Adipose tissue (tissue), 3 donors: Measurements from ENCODE around the gene AP4M1. TPM values are rescaled to one million over a fixed set of nuclear protein-coding genes. Genes with fewer than 3 reads are reported as not detected.

Source experiments
- H3K27ac ChIP-seq: one replicate; pipeline ENCODE4 v1.5.1; 2013; ENCODE audit warnings: low read depth, low read length
- WGBS, 3 donors: extraction: QIAGEN DNeasy Blood & Tissue Kit; methylation state at CpG; one replicate each; pipeline ENCODE4 v1.1.7; 2013; 5-methylcytosine and 5-hydroxymethylcytosine counted together
- polyA plus RNA-seq, 3 donors: library from polyadenylated mRNA; stranded (reverse); fragments of 200-250 nt; gene quantifications; one replicate each; pipeline ENCODE4 v1.2.3, GENCODE V29; 2013
- donor health status: healthy with polysubstance abuse.
- donor health status: Bipolar disorder and iron deficiency.
- donor health status: healthy.

AP4M1 gene
- polyA plus RNA-seq, 3 donors = 12.2 to 15.5 (median 13.5) TPM

DNA sequence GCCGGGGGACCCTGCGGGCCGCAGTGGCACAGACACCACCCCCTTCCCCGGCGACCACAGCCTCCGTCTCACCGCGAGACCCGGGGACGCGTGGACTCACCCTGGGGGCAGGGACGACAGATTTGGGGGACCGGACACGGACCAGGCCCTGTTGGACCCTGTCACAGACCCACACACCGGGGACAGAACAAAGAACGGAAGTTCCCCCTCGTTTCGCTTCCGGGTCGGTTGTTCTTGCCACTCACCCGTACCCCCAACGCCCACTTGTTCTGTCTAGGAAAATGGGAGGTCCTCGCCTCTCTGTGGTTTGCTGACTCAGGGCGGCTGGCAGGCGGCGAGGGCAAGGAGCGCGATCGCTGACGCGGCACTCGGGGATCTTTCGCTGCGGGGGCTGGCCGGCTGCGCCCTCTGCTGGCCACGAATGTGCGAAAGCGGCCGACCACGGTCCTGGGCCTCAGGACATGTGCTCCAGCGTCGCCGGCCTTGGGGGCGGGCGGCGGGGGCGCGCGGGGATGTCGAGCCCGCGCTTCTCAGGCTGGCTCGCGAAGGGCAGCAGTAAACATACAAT lies 19.8 kb upstream of the AP4M1 start, which contains the start of gene ZNF3:
Gene ZNF3 (minus strand): TSS at position 189 of the 568 bp plus-strand sequence. CDS start 4,366 bp downstream, outside the sequence.
- peak within 1 kb of the TSS; percentile 38 for H3K27ac ChIP-seq
- 1% methylated on average over 55 of the region's 55 CpGs for WGBS, 3 donors

DNA sequence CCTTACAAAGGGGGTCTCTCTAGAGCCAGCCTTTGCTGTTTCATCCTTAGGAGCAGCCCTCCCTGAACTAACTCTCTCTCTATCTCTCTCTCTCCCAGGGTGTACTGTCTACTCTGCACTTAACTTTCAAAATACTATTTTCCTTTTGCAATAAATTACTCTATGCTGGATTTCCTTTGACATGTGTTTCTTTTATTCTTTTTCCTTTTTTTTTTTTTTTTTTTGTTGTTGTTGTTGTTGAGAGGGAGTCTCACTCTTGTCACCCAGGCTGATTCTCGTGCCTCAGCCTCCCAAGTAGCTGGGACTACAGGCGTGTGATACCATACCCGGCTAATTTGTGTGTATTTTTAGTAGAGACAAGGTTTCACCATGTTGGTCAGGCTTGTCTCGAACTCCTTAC lies 18.5 kb upstream of the AP4M1 start:
- H3K27ac ChIP-seq = no peak overlapping the region
- WGBS, 3 donors = 52 to 67% (median 64%) methylated on average over 4 of the region's 4 CpGs

DNA sequence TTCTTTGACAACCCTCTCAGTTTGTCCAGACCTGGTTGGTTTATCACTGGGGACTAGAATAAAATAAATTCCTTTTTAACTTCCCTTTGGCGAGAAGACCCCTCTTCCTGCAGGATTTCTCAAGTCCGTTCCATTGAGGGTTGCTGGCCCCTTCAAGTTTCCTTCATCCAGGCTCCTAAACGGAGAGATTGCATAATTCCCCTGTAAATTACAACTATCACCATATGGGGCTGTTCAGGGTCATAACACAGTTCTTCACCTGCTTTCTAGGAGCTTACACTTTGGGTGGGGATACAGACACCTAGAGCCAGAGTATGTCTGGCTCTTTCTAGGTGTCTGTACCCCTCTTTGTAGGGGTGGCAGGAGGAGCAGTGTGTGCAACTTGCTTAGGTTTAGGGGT lies 15.9 kb upstream of the AP4M1 start:
- 31 to 51% (median 32%) methylated on average over 3 of the region's 3 CpGs for WGBS, 3 donors
- no peak overlapping the region for H3K27ac ChIP-seq

DNA sequence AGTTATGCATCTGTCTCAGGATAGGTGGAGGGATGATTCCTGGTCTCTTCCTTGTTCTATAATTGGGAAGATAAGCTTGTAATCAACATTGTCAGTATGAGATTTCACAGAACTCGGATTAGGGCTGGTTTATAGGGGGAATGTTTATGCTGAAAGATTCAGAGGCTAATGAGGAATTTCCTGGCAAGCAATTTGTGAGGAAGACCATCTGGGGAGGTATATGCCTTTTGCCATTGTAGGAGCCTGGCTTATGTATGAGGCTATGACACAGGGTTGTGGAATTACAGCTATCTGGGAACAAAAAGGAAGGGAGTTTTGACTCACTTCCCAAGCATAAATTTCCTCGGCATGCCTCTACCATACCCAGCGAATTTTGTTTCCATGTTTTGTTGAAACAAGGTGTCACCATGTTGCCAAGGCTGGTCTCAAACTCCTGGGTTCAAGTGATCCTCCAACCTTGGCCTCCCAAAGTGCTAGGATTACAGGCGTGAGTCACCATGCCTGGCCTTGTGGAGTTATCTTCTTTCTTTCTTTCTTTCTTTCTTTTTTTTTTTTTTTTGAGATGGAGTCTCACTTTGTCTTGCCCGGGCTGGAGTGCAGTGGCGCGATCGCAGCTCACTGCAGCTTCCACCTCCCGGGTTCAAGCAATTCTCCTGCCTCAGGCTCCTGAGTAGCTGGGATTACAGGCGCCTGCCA lies 14.2 kb upstream of the AP4M1 start:
- WGBS, 3 donors = 64 to 87% (median 72%) methylated on average over 10 of the region's 10 CpGs
- no peak overlapping the region for H3K27ac ChIP-seq

DNA sequence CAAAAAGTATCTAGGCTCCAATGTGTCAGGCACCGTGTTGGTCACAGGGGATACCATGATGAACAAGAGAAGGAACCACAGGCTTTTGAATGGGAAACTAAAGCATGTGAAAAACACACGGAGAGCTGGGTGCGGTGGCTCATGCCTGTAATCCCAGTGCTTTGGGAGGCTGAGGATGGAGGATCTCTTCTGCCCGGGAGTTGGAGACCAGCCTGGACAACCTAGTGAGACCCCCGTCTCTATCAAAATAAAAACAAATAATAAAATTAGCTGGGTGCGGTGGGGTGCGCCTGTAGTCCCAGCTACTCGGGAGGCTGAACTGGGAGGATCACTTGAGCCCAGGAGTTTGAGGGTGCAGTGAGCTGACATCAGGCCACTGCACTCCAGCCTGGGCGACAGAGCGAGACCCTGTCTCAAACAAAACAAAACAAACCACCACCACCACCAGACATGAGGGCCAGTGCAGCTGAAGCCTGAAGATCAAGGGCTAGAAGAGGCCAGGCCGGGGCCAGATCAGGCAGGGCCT lies 13.3 kb upstream of the AP4M1 start:
- WGBS, 3 donors = 77 to 80% (median 79%) methylated on average over 11 of the region's 11 CpGs

DNA sequence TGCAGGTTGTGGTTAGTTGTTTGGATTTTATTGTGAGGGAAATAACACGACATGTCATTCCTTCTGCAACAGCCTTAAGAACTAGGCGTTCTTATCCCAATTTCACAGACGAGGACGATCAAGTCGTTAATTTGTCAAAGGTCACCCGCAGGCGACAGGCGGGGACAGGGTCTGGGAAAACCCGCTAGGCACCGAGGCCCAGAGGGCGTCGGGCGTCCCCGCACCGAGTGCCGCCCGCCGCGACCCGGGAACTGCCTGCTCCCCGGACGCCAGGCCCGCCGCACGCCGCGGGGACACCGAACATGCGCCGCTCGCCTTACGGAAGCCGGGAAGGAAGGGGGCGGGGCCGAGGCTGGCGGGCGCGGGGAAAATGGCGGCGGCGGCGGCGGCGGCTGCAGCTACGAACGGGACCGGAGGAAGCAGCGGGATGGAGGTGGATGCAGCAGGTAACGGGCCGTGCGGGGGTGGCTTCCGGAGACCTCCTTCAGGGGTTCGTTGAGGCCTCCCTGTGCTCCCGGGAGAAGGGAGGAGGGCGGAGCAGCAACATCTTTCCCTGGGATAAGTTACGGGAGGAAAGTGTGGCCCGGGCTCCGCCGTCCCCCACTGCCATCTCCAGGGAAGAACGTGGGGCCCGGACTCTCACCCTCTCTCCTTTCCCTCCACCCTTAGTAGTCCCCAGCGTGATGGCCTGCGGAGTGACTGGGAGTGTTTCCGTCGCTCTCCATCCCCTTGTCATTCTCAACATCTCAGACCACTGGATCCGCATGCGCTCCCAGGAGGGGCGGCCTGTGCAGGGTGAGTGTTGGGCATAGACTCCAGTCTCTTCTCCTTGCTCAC lies 12.6 kb upstream of the AP4M1 start, which contains the start of gene COPS6:
Gene COPS6 (plus strand): TSS at position 349 of the 837 bp plus-strand sequence. CDS start 22 bp downstream, at position 371.
- H3K27ac ChIP-seq = no peak within 1 kb of the TSS
- 0 to 1% (median 1%) methylated on average over 61 to 68 of the region's 68 CpGs for WGBS, 3 donors

More for the DNA sequence above, 13.3 kb upstream of the AP4M1 start:
- no peak overlapping the region for H3K27ac ChIP-seq

DNA sequence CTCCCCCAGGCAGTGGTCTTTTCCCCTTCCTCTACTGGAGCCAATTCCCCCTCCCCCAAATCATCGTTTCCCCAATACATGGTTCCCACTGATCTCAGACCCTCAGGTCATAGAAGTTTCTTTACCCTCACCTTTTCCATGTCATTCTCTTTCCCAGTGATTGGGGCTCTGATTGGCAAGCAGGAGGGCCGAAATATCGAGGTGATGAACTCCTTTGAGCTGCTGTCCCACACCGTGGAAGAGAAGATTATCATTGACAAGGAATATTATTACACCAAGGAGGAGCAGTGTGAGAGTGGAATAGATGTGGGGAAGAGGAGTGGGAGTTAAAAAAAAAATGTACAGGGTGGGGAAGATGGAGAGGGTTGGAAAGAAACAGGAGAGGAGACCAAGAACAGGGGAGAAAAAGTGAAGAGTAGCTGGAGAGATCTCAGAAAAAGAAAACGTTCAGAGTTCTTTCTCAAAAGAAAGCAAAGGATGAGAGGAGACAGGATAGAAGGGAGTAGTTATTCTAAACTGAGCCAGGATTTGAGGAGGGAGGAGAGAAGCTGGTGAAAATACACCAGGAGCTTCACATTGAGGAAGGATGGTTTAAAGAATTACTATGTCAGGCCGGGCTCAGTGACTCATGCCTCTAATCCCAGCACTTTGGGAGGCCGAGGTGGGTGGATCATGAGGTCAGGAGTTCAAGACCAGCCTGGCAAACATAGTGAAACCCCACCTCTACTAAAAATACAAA lies 11.8 kb upstream of the AP4M1 start:
- H3K27ac ChIP-seq = no peak overlapping the region
- WGBS, 3 donors = 30 to 37% (median 31%) methylated on average over 7 of the region's 7 CpGs

DNA sequence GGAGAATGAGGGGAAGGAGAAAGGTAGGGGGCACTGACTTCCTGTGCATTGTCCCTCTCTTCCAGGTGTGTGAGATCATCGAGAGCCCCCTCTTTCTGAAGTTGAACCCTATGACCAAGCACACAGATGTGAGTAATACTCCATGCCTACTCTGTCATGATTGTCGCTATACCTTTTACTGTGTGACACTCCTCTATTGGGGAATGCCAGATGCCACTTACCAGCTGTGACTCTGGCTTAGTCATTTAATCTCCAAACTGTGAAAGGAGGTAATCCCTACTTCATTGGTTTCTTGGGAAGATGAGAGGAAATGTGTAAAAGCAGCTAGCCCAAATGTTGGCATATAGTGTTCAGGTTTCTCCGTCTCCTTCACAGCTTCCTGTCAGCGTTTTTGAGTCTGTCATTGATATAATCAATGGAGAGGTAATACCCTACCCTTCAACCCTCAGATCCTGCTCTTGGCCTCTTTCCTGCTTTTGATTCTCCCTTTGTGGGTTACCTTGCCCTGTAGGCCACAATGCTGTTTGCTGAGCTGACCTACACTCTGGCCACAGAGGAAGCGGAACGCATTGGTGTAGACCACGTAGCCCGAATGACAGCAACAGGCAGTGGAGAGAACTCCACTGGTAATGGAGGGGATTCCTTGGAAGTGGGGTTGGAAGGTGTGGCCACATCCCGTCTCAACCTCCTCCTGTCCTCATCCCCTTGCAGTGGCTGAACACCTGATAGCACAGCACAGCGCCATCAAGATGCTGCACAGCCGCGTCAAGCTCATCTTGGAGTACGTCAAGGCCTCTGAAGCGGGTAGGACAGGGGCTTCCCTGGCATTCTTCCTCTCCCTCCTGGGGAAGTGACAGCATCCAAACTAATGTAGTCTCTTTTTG lies 10.7 kb upstream of the AP4M1 start:
- 88 to 92% (median 88%) methylated on average over 14 of the region's 14 CpGs for WGBS, 3 donors

DNA sequence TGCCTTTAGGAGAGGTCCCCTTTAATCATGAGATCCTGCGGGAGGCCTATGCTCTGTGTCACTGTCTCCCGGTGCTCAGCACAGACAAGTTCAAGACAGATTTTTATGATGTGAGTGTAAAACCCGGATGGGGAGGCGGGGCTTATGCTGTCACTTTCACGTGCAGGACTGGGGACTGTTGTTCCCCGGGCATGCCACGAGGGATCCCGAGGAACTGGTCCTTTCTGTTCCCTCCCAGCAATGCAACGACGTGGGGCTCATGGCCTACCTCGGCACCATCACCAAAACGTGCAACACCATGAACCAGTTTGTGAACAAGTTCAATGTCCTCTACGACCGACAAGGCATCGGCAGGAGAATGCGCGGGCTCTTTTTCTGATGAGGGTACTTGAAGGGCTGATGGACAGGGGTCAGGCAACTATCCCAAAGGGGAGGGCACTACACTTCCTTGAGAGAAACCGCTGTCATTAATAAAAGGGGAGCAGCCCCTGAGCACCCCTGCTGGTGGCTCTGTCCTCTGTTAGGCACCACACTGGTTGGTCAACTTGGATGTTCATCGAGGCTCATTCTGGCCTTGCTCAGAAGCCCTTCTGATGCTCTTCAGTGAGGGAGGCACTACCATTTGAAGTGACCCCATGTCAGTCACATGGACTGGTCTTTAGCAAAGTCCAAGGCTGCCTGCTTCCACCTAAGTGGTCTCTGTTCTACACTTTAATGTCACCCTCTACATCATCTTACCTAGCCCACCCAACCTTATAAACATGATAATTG lies 9.8 kb upstream of the AP4M1 start:
- no peak overlapping the region for H3K27ac ChIP-seq
- 66 to 73% (median 67%) methylated on average over 19 of the region's 19 CpGs for WGBS, 3 donors

More for the DNA sequence above, 10.7 kb upstream of the AP4M1 start:
- no peak overlapping the region for H3K27ac ChIP-seq

DNA sequence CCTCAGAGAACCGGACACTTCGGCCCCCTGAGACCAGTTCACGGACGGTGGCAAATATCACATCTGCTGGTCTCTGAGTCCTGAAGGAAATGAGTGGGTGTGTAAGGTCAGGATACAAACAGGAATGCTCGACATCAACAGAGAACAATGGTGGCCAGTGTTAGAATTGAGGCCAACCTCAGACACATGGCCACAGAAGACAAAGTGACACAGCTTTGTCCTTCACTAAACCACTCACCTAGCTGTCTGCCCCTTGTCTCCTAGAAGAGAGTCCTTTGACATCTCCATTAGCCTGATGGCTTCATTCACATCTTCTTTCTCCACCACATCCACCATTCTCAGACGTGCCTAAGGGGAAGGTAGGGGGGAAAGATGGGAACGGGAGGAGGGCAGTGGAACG lies 8.4 kb upstream of the AP4M1 start:
- H3K27ac ChIP-seq = no peak overlapping the region
- WGBS, 3 donors = 44 to 58% (median 54%) methylated on average over 8 of the region's 8 CpGs

DNA sequence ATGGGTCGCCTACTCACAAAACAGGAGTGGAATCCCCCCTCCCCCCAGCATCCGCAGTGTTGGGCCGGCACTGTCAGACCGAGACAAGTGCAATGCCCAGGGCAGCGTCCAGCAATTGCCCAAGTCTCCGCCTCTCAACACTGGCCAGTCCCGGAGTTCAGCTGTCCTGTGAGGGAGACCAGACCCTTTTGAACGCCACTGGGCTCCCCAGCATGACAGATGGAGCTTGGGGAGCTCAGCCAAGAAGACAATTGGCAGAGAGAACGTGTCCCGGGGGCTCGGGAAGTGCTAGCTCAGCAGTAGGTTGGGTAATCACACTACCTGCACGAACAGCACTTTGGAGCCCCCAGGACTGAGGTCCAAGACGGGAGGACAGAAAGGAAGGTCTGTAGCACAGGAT lies 7.9 kb upstream of the AP4M1 start:
- WGBS, 3 donors = 51 to 60% (median 57%) methylated on average over 13 of the region's 13 CpGs
- H3K27ac ChIP-seq = no peak overlapping the region

DNA sequence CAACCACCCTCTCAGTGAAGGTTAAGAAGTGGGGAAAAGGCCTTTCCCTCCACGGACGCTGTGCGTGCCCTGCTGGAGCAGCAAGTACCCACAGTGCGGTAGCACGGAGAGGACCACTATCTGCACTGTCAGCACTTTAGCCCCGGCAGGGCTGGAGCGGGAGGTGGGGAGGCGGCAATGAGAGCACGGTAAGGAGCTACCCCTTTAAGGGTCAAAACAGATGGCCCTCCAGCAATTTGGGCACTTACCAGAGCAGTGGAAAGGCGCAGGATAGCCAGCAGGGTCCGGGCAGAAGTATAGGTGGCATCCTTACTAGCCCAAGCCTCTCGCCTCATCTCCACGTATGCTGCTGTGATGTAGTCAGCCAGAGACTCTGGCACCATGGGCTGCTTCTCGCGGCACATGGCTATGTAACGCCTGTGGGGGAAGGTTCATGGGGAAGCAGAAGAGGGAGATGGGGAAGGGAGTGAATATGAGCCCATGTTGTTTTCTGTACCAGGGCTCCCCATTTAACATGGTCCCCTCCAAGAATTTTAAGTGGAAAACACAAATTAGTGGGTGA lies 7.4 kb upstream of the AP4M1 start:
- H3K27ac ChIP-seq = no peak overlapping the region
- WGBS, 3 donors = 70 to 82% (median 77%) methylated on average over 16 of the region's 16 CpGs

DNA sequence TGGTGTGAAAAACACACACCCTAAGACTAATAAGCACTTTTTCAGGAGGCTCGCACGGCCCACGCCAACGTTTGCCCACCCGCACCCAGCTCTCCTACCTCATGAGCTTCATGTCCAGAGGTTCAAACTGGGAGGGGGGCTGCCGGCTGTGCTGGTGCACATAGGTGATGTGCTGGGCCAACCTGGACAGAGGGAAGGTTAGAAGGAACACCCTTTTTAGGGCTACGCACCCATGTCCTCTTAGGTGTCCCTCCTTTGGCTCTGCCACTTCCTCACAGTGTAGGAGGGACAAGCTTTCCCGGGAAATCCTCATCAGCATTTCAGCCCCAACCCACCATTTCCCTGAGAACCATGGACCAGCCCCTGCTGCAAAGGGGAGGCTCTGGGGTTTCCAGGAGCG lies 6.2 kb upstream of the AP4M1 start:
- 75 to 89% (median 86%) methylated on average over 9 of the region's 9 CpGs for WGBS, 3 donors
- no peak overlapping the region for H3K27ac ChIP-seq

DNA sequence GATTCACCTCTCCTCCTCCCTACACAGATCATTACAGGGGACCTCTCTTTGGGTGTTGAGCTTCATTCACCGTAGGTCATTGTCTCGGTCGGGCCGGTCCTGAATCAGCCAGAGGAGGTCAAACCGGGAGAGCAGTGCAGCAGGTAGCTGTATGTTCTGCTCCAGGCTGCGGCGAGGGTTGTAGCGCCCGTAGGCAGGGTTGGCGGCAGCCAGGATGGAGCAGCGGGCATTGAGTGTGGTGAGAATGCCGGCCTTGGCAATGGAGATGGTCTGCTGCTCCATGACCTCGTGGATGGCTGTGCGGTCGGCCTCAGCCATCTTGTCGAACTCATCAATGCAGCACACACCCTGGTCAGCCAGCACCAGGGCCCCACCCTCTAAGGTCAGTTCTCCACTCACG lies 5.7 kb upstream of the AP4M1 start:
- H3K27ac ChIP-seq = no peak overlapping the region
- WGBS, 3 donors = 92 to 93% (median 92%) methylated on average over 17 of the region's 17 CpGs

DNA sequence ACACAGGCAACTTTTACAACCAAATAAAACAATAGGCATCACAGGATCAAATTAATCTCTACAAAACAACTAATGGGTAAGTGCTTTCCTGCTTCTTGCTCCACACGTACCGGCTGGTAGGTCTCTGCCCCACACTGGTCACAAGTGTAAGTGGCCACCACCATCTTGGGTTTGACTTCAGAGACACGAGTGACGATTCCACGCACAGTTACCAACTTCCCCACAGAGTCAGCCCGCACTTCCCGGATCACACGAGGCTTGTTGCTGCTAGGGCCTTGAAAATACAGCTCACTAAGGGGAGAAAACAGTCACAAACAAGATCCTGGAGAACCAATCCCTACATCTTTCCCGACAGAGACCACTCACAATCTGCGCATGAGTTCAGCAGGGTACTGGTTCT lies 2.5 kb upstream of the AP4M1 start:
- WGBS, 3 donors = 78 to 86% (median 84%) methylated on average over 10 of the region's 10 CpGs
- no peak overlapping the region for H3K27ac ChIP-seq

DNA sequence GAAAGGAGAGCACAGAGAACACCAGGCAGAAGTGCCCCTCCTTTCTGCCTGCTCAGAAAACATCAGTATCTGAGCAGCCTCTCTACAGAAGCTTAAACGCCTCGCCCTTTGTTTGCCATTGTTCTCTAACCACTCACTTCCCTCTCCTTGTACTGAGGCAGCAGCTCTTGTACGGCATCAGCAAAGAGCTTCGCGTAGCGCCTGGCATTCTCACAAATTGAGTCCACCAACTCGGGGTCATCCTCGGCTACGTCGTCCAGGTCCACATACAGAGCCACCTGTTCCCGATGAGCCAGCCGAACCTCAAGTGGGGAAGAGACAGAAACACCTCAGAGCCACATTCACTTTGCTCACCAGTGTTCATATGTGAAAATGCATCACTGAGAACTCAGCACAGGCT lies 2.0 kb upstream of the AP4M1 start:
- no peak overlapping the region for H3K27ac ChIP-seq
- 57 to 77% (median 65%) methylated on average over 12 of the region's 12 CpGs for WGBS, 3 donors
